ENCODE data around the gene RUFY4. TPM values are rescaled to one million over a fixed set of nuclear protein-coding genes. Genes with fewer than 3 reads are reported as not detected.

The RUFY4 gene
- total RNA-seq, 1 donor from 2014 or later, result not detected

DNA sequence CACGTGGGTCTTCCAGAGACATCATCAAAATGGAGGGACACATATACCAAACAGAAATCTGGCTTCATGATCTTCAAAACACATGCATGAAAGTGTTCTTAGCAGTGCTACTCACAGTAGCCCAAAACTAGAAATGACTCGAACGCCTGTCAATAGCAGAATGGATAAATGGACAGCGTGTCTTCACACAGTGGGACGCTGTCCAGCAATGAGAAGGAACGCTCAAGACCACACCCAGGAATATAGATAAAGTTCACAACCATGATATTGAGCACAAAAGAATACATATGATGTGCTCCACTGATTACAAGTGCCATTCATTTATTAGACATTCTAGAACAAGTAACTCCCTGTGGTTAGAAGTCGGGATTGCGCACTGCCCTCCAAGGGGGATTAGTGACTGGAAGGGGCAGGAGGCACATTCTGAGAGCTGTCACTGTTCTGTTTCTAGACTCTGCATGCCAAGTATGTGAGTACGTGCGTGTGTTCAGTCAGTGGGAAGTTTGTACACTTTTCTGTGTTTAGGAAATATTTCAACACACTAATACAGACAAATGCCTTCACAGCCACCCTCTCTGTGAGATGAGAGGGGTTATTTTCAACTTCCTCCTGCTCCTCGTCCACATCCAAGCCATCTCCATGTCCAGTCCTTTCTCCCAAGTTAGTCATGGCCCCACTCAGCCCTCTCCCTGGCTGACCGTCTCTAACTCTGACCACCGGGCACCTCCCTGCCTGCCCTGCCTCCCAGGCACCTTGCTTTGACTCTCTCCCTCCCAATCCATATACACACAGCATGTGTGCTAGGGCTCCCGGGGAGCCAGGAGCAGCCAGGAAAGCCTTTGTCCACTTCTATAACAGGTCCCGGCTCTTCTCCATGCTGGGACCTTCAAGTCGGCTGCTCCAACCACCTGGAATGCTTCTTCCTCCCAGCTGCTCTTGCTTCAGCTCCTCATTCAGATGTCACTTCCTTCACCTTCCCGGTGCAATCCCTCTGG is 39.4 kb upstream of the RUFY4 start:
- Mint-ChIP-seq H3K27me3 (ENCODE audit: unreplicated experiment) (peaks cover 2% of the 10 kb centered on the region), H3K4me1 (ENCODE audit: unreplicated experiment) (peaks cover 7% of the 10 kb centered on the region)
- peak; percentile 68 for DNase-seq (ENCODE audit: extremely low spot score, unreplicated experiment)

DNA sequence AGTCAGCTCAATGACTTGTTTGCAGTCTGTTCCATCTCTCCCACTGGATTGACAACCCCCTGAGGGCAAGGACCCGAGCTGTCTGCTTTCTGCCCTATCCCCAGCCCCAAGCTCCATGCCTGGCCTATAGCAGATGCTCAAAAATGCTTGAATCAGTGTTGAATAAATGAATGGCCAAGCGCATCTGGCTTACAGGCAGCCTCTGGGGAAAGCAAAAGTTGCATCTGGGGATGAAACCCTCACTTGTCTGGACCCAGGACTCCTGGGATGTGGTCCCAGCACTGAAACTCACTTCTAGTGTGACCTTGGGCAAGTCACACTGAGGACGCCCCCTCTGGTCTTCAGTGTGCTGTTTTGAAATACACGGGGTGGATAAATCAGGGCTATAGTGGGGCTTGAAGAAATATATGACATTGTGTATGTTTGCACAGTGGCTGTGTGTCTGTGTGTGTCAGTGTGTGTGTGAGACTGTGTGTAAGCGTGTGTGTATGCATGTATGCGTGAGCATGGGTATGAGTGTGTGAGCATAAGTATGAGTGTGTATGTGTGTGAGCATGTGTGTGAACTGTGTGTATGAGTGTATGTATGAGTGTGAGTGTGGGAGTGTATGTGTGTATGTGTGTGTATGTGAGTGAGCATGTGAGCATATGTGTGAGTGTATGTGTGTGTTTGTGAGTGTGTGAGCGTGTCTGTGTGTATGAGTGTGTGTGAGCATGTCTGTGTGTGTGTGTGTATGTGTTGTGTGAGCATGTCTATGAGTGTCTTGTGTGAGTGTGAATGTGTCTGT is 38.5 kb upstream of the RUFY4 start:
- peaks cover 2% of the 10 kb centered on the region for H3K27me3 Mint-ChIP-seq (ENCODE audit: unreplicated experiment)
- TF ChIP-seq, protein P1, sequence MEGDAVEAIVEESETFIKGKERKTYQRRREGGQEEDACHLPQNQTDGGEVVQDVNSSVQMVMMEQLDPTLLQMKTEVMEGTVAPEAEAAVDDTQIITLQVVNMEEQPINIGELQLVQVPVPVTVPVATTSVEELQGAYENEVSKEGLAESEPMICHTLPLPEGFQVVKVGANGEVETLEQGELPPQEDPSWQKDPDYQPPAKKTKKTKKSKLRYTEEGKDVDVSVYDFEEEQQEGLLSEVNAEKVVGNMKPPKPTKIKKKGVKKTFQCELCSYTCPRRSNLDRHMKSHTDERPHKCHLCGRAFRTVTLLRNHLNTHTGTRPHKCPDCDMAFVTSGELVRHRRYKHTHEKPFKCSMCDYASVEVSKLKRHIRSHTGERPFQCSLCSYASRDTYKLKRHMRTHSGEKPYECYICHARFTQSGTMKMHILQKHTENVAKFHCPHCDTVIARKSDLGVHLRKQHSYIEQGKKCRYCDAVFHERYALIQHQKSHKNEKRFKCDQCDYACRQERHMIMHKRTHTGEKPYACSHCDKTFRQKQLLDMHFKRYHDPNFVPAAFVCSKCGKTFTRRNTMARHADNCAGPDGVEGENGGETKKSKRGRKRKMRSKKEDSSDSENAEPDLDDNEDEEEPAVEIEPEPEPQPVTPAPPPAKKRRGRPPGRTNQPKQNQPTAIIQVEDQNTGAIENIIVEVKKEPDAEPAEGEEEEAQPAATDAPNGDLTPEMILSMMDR (IDR thresholded peaks at IDR 0.05), result no peak
- peaks cover 7% of the 10 kb centered on the region for H3K4me1 Mint-ChIP-seq (ENCODE audit: unreplicated experiment)
- peak; percentile 64 for DNase-seq (ENCODE audit: extremely low spot score, unreplicated experiment)
- H3K4me3 Mint-ChIP-seq (ENCODE audit: unreplicated experiment), result no peak overlapping the region
- H3K27ac Mint-ChIP-seq (ENCODE audit: unreplicated experiment), result no peak overlapping the region
- H3K9me3 Mint-ChIP-seq (ENCODE audit: unreplicated experiment), result no peaks in the 10 kb centered on the region
- no peaks in the 10 kb centered on the region for H3K36me3 Mint-ChIP-seq (ENCODE audit: unreplicated experiment)

More for the DNA sequence above, 39.4 kb upstream of the RUFY4 start:
- H3K27ac Mint-ChIP-seq (ENCODE audit: unreplicated experiment), result no peak overlapping the region
- H3K4me3 Mint-ChIP-seq (ENCODE audit: unreplicated experiment), result no peak overlapping the region
- no peaks in the 10 kb centered on the region for H3K36me3 Mint-ChIP-seq (ENCODE audit: unreplicated experiment)
- TF ChIP-seq, protein P1 (IDR thresholded peaks at IDR 0.05), result no peak
- H3K9me3 Mint-ChIP-seq (ENCODE audit: unreplicated experiment), result no peaks in the 10 kb centered on the region

DNA sequence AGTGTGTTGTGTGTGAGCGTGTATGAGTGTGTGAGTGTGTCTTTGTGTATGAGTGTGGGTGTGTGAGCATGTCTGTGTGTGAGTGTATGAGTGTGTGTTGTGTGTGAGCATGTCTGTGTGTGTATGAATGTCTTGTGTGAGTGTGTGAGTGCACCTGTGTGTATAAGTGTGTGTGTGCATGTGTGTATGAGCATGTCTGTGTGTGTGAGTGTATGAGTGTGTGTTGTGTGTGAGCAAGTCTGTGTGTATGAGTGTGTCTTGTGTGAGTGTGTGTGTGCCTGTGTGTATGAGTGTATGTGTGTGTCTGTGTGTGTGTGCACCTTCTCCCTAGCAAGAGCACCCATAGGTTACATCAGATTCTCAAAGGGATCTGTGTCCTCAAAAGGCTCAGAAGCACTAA is 37.8 kb upstream of the RUFY4 start:
- Mint-ChIP-seq H3K27ac (ENCODE audit: unreplicated experiment) (no peak overlapping the region), H3K9me3 (ENCODE audit: unreplicated experiment) (no peaks in the 10 kb centered on the region)

DNA sequence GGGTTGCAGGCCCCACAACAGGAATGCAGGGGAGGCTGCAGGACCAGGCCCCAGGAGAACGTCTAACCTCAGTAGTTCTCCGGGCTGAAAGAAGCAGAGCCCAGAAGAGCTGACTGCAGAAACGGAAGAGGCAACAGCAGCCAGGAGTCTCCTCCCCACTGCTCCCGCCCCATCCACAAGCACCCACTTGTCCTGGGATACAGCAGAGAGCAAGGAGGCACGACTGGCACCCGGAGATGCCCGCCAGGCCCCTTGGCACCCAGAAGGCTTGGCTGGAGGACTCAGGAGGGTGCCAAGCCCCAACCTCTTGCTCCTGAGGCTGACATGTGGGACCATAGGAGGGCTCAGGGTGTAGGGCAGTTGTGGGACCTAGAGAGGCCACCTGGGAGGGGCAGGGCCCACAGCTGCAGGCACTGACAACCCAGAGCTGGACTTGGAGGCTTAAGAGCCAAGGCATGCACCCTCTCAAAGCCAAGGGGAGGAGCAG is 37.2 kb upstream of the RUFY4 start:
- TF ChIP-seq, protein P1 (IDR thresholded peaks at IDR 0.05), result no peak
- Mint-ChIP-seq H3K4me1 (ENCODE audit: unreplicated experiment) (peaks cover 7% of the 10 kb centered on the region), H3K9me3 (ENCODE audit: unreplicated experiment) (no peaks in the 10 kb centered on the region), H3K27ac (ENCODE audit: unreplicated experiment) (no peak overlapping the region), H3K27me3 (ENCODE audit: unreplicated experiment) (peaks cover 7% of the 10 kb centered on the region), H3K4me3 (ENCODE audit: unreplicated experiment) (no peak overlapping the region), H3K36me3 (ENCODE audit: unreplicated experiment) (no peaks in the 10 kb centered on the region)
- peak; percentile 71 for DNase-seq (ENCODE audit: extremely low spot score, unreplicated experiment)

More for the DNA sequence above, 37.8 kb upstream of the RUFY4 start:
- Mint-ChIP-seq H3K4me3 (ENCODE audit: unreplicated experiment) (no peak overlapping the region), H3K4me1 (ENCODE audit: unreplicated experiment) (peaks cover 7% of the 10 kb centered on the region), H3K36me3 (ENCODE audit: unreplicated experiment) (no peaks in the 10 kb centered on the region), H3K27me3 (ENCODE audit: unreplicated experiment) (peaks cover 2% of the 10 kb centered on the region)
- TF ChIP-seq, protein P1 (IDR thresholded peaks at IDR 0.05), result no peak
- DNase-seq (ENCODE audit: extremely low spot score, unreplicated experiment), result no peak
